Measurements from ENCODE around the gene OLFM1. TPM values are rescaled to one million over a fixed set of nuclear protein-coding genes. Genes with fewer than 3 reads are reported as not detected.

OLFM1 gene
- total and polyA plus RNA-seq, 4 donors, result 2.0 to 5.9 (median 4.4) TPM

- TF ChIP-seq REST (IDR thresholded peaks at IDR 0.05) (no peak), HNF4A (conservative IDR thresholded peaks at IDR 0.05) (no peak), SP1 (IDR thresholded peaks at IDR 0.05) (no peak), FOXA1 (IDR thresholded peaks at IDR 0.05) (no peak)
Measured at GRCh38 chr9:135088348-135088978, 995 bp downstream of the OLFM1 start (continued).

- Histone ChIP-seq H3K27ac (ENCODE audit: low read depth in 1 of 2, low read length in 2 of 2) (no peak overlapping the region), H3K9ac (ENCODE audit: low read depth in 1 of 2, low read length in 2 of 2) (no peak overlapping the region), H3K4me3 (ENCODE audit: low read depth in 1 of 3, low read length in 3 of 3) (no peak overlapping the region), H3K4me1 (ENCODE audit: control insufficient read depth in 4 of 4, insufficient read depth in 4 of 4, low read length in 3 of 4) (peaks cover 7 to 24% (median 13%) of the 10 kb centered on the region in 4 donors), H3K36me3 (ENCODE audit: control insufficient read depth in 4 of 4, insufficient read depth in 3 of 4, low read depth in 1 of 4, low read length in 3 of 4) (no peaks in the 10 kb centered on the region), H3K27me3 (ENCODE audit: control insufficient read depth in 4 of 4, insufficient read depth in 4 of 4, low read length in 3 of 4) (peaks cover 0 to 7% (median 2%) of the 10 kb centered on the region in 4 donors), H3K9me3 (ENCODE audit: control insufficient read depth in 4 of 4, low read length in 3 of 4) (no peaks in the 10 kb centered on the region)
- no peak for DNase-seq (ENCODE audit: low spot score)
- 44% methylated on average over 35 of the region's 35 CpGs for WGBS
- TF ChIP-seq HNF4G (IDR thresholded peaks at IDR 0.05) (no peak), JUND (IDR thresholded peaks at IDR 0.05) (no peak), EGR1 (IDR thresholded peaks at IDR 0.05; ENCODE audit: low read depth in 2 of 2) (no peak), REST (IDR thresholded peaks at IDR 0.05) (no peak)
Measured at GRCh38 chr9:135088979-135089847, 1.7 kb downstream of the OLFM1 start.

- WGBS, result 86% methylated on average over 7 of the region's 7 CpGs
- Histone ChIP-seq H3K9ac (ENCODE audit: low read depth in 1 of 2, low read length in 2 of 2) (no peak overlapping the region), H3K36me3 (ENCODE audit: control insufficient read depth in 4 of 4, insufficient read depth in 3 of 4, low read depth in 1 of 4, low read length in 3 of 4) (no peaks in the 10 kb centered on the region), H3K27ac (ENCODE audit: low read depth in 1 of 2, low read length in 2 of 2) (no peak overlapping the region), H3K9me3 (ENCODE audit: control insufficient read depth in 4 of 4, low read length in 3 of 4) (no peaks in the 10 kb centered on the region), H3K27me3 (ENCODE audit: control insufficient read depth in 4 of 4, insufficient read depth in 4 of 4, low read length in 3 of 4) (peaks cover 0 to 7% (median 2%) of the 10 kb centered on the region in 4 donors), H3K4me3 (ENCODE audit: low read depth in 1 of 3, low read length in 3 of 3) (no peak overlapping the region), H3K4me1 (ENCODE audit: control insufficient read depth in 4 of 4, insufficient read depth in 4 of 4, low read length in 3 of 4) (peaks cover 7 to 24% (median 13%) of the 10 kb centered on the region in 4 donors)
- no peak for DNase-seq (ENCODE audit: low spot score)
- no peak for TF ChIP-seq GABPA (IDR thresholded peaks at IDR 0.05 in 1 of 2, conservative IDR thresholded peaks at IDR 0.05 in 1 of 2)
- TF ChIP-seq FOXA1 (IDR thresholded peaks at IDR 0.05), result no peak
- no peak for TF ChIP-seq NR2F2 (IDR thresholded peaks at IDR 0.05)
- no peak for TF ChIP-seq HNF4G (IDR thresholded peaks at IDR 0.05)
- TF ChIP-seq SP1 (IDR thresholded peaks at IDR 0.05), result no peak
- no peak for TF ChIP-seq YY1 (IDR thresholded peaks at IDR 0.05)
- no peak for TF ChIP-seq ZBTB33 (IDR thresholded peaks at IDR 0.05)
- no peak for TF ChIP-seq RAD21 (IDR thresholded peaks at IDR 0.05)
- TF ChIP-seq REST (IDR thresholded peaks at IDR 0.05), result no peak
- TF ChIP-seq HNF4A (conservative IDR thresholded peaks at IDR 0.05), result no peak
- TF ChIP-seq TAF1 (conservative IDR thresholded peaks at IDR 0.05), result no peak
- TF ChIP-seq MAX (IDR thresholded peaks at IDR 0.05), result no peak
Measured at GRCh38 chr9:135090081-135090480, 2.6 kb downstream of the OLFM1 start.

All from liver (tissue), 9 donors.